Stomach (tissue), 9 donors: ENCODE measurements around the gene SH3YL1. TPM values are rescaled to one million over a fixed set of nuclear protein-coding genes. Genes with fewer than 3 reads are reported as not detected.

Source experiments
- DNase-seq, 2 donors: peaks; one replicate each; pipeline versions ENCODE4 v3.0.0 to v3.0.0-alpha.2; 2013 to 2019
- H3K27ac ChIP-seq, 5 donors: fragments of 200-600 bp in 4 of 5; sonication (generic) in 4 of 5; one replicate each; pipeline ENCODE4 v1.5.1; 2013 to 2019; ENCODE audit warnings: mild to moderate bottlenecking in 1 of 5, moderate library complexity in 1 of 5
- H3K27me3 ChIP-seq, 3 donors: fragments of 200-600 bp; sonication (generic); one replicate each; pipeline ENCODE4 v1.5.1; 2017 to 2019; ENCODE audit warnings: mixed run types in 1 of 3
- H3K36me3 ChIP-seq, 4 donors: fragments of 200-600 bp; sonication (generic); 1 replicate in 3 of 4; 2 replicates in 1 of 4; pipeline ENCODE4 v1.5.1; 2016 to 2019
- H3K4me1 ChIP-seq, 4 donors: fragments of 200-600 bp; sonication (generic); one replicate each; pipeline ENCODE4 v1.5.1; 2016 to 2019
- H3K4me3 ChIP-seq, 4 donors: fragments of 200-600 bp; sonication (generic) in 3 of 4; one replicate each; pipeline ENCODE4 v1.5.1; 2016 to 2019; ENCODE audit warnings: mild to moderate bottlenecking in 1 of 4
- H3K9me3 ChIP-seq, 4 donors: fragments of 200-600 bp; sonication (generic); one replicate each; pipeline ENCODE4 v1.5.1; 2016 to 2019
- CTCF ChIP-seq, 7 experiments: fragments of 450-650 bp in 4 of 7; fragments of 200-600 bp in 3 of 7; sonication (generic) in 3 of 7; IDR thresholded peaks; one replicate each; pipeline ENCODE4 v1.5.1; 2016 to 2019; ENCODE audit warnings: antibody characterized with exemption in 7 of 7, control low read depth in 2 of 7, mild to moderate bottlenecking in 1 of 7
- EP300 ChIP-seq: sonication (generic); formaldehyde crosslinking; IDR thresholded peaks from one replicate; pipeline ENCODE4 v1.6.1; 2017; ENCODE audit warnings: antibody characterized with exemption
- POLR2A ChIP-seq, 4 donors: fragments of 450-650 bp; IDR thresholded peaks; one replicate each; pipeline ENCODE4 v1.6.1; 2016; ENCODE audit warnings: antibody characterized with exemption in 4 of 4, control low read depth in 2 of 4, mild to moderate bottlenecking in 1 of 4, moderate library complexity in 1 of 4
- POLR2AphosphoS5 ChIP-seq, 3 donors: sonication (generic); formaldehyde crosslinking; IDR thresholded peaks; one replicate each; pipeline ENCODE4 v1.6.1; 2016; ENCODE audit warnings: antibody characterized with exemption in 3 of 3
- WGBS, 5 donors: extraction: QIAGEN DNeasy Blood & Tissue Kit in 3 of 5; methylation state at CpG; one replicate each; pipeline versions ENCODE4 v1.1.5 to v1.1.7; 2013 to 2018; 5-methylcytosine and 5-hydroxymethylcytosine counted together
- intact Hi-C: fragments of 100-400 bp; cut with DNase I; formaldehyde crosslinking; loops from one replicate; pipeline ENCODE4 v1.15.1; 2023; ENCODE audit warnings: low total_unique reads
- polyA plus RNA-seq, 3 donors: library from polyadenylated mRNA; stranded (reverse); fragments of 200-250 nt; gene quantifications; one replicate each; pipeline ENCODE4 v1.2.3, GENCODE V29; 2013
- total RNA-seq, 5 donors: library from RNA; depleted of rRNA; stranded (reverse); fragments of >200 nt; gene quantifications; one replicate each; pipeline versions ENCODE4 v1.1.0 to v1.2.3, GENCODE V29; 2014 to 2016
- donor health status: healthy with polysubstance abuse.
- donor health status: Bipolar disorder and iron deficiency.
- donor health status: healthy.

SH3YL1 gene
- total and polyA plus RNA-seq, 8 donors = 45.5 to 230 (median 143) TPM

GRCh38 chr2:203984-204383 is 59.8 kb downstream of the SH3YL1 start:
- no peaks in the 10 kb centered on the region for H3K36me3 ChIP-seq
- DNase-seq = no peak
- WGBS, 5 donors = 55 to 76% (median 67%) methylated on average over 2 of the region's 2 CpGs
- no peaks in the 10 kb centered on the region for H3K4me1 ChIP-seq
- no peaks in the 10 kb centered on the region for H3K9me3 ChIP-seq
- H3K27ac ChIP-seq = no peak overlapping the region
- intact Hi-C loops = no loop called here
- H3K27me3 ChIP-seq = peaks cover 0 to 7% (median 0%) of the 10 kb centered on the region in 3 donors
- no peak for TF ChIP-seq POLR2AphosphoS5 (IDR thresholded peaks at IDR 0.05)
- TF ChIP-seq EP300 = no peak
- no peak for TF ChIP-seq POLR2A (IDR thresholded peaks at IDR 0.05)
- TF ChIP-seq CTCF (IDR thresholded peaks at IDR 0.05) = no peak
- H3K4me3 ChIP-seq = no peak overlapping the region

GRCh38 chr2:203401-203800 is 60.4 kb downstream of the SH3YL1 start:
- intact Hi-C loops = no loop called here
- Histone ChIP-seq H3K4me3 (no peak overlapping the region), H3K4me1 (no peaks in the 10 kb centered on the region), H3K36me3 (no peaks in the 10 kb centered on the region), H3K27ac (no peak overlapping the region), H3K27me3 (peaks cover 0 to 6% (median 0%) of the 10 kb centered on the region in 3 donors), H3K9me3 (no peaks in the 10 kb centered on the region)
- WGBS, 5 donors = 72 to 87% (median 82%) methylated on average over 8 of the region's 8 CpGs
- no peak for TF ChIP-seq POLR2A (IDR thresholded peaks at IDR 0.05)
- TF ChIP-seq CTCF (IDR thresholded peaks at IDR 0.05) = no peak
- no peak for TF ChIP-seq EP300
- TF ChIP-seq POLR2AphosphoS5 (IDR thresholded peaks at IDR 0.05) = no peak
- no peak for DNase-seq

- Histone ChIP-seq H3K36me3 (no peaks in the 10 kb centered on the region), H3K27ac (no peak overlapping the region), H3K27me3 (peaks cover 0 to 2% (median 0%) of the 10 kb centered on the region in 3 donors), H3K9me3 (no peaks in the 10 kb centered on the region), H3K4me3 (no peak overlapping the region), H3K4me1 (no peaks in the 10 kb centered on the region)
- no peak for DNase-seq
- TF ChIP-seq EP300 (no peak), CTCF (IDR thresholded peaks at IDR 0.05) (no peak), POLR2AphosphoS5 (IDR thresholded peaks at IDR 0.05) (no peak), POLR2A (IDR thresholded peaks at IDR 0.05) (no peak)
- 83 to 91% (median 87%) methylated on average over 6 of the region's 6 CpGs for WGBS, 5 donors
- intact Hi-C loops = no loop called here
Observed at GRCh38 chr2:202945-203344, 60.9 kb downstream of the SH3YL1 start.

- Histone ChIP-seq H3K9me3 (no peaks in the 10 kb centered on the region), H3K4me1 (no peaks in the 10 kb centered on the region), H3K27ac (no peak overlapping the region), H3K4me3 (no peak overlapping the region), H3K36me3 (no peaks in the 10 kb centered on the region), H3K27me3 (no peaks in the 10 kb centered on the region)
- DNase-seq = no peak
- intact Hi-C loops = no loop called here
- no peak for TF ChIP-seq CTCF (IDR thresholded peaks at IDR 0.05)
- TF ChIP-seq EP300 = no peak
- no peak for TF ChIP-seq POLR2A (IDR thresholded peaks at IDR 0.05)
- no peak for TF ChIP-seq POLR2AphosphoS5 (IDR thresholded peaks at IDR 0.05)
- 73 to 80% (median 77%) methylated on average over 9 of the region's 9 CpGs for WGBS, 5 donors
Observed at GRCh38 chr2:201648-202433, 62.0 kb downstream of the SH3YL1 start.
